VCaP (cell line): Measurements from ENCODE around the gene TMEM184B.

ENCODE experiments used
- H3K27ac ChIP-seq: fragments of 450-650 bp; 2 replicates; pipeline ENCODE4 v1.5.1; 2017
- TF ChIP-seq, protein P1 (sequence below): fragments of 450-650 bp; conservative IDR thresholded peaks from 2 replicates; pipeline ENCODE4 v1.5.1; 2017; ENCODE audit warnings: mild to moderate bottlenecking, moderate library complexity

TMEM184B gene

DNA sequence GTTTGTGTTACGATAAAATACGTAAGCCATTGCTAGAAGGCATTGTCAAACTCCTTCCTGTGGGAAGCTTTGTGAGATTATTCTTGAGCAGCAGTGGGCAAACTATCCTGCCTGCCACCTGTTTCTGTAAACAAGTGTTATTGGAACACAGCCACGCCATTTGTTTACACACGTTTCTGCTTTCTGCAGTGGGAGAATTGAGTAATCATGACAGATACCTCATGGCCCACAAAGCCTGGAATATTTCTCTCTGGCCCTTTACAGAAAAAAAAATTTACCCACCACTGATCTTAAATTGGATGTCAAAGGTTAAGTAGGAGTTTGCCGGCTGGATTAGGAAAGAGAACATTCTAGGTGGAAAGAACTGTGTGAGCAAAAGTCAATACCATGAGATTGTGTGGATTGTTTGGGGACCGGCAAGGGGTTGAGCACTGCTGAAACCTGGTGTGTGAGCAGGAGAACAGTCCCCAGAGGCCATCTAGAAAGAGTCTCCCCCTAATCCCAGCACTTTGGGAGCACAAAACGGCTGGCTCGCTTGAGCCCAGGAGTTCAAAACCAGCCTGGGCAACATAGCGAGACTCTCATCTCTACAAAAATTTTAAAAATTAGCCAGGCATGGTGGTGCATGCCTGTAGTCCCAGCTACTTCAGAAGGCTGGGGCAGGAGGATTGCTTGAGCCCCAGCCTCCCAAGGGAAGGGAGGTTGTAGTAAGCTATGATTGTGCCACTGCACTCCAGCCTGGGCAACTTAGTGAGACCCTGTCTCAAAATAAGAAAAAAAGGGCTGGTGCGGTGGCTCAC is 85.2 kb downstream of the TMEM184B start:
- TF ChIP-seq, protein P1, sequence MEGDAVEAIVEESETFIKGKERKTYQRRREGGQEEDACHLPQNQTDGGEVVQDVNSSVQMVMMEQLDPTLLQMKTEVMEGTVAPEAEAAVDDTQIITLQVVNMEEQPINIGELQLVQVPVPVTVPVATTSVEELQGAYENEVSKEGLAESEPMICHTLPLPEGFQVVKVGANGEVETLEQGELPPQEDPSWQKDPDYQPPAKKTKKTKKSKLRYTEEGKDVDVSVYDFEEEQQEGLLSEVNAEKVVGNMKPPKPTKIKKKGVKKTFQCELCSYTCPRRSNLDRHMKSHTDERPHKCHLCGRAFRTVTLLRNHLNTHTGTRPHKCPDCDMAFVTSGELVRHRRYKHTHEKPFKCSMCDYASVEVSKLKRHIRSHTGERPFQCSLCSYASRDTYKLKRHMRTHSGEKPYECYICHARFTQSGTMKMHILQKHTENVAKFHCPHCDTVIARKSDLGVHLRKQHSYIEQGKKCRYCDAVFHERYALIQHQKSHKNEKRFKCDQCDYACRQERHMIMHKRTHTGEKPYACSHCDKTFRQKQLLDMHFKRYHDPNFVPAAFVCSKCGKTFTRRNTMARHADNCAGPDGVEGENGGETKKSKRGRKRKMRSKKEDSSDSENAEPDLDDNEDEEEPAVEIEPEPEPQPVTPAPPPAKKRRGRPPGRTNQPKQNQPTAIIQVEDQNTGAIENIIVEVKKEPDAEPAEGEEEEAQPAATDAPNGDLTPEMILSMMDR, result no peak
- peak overlapping the region; percentile 99 for H3K27ac ChIP-seq

DNA sequence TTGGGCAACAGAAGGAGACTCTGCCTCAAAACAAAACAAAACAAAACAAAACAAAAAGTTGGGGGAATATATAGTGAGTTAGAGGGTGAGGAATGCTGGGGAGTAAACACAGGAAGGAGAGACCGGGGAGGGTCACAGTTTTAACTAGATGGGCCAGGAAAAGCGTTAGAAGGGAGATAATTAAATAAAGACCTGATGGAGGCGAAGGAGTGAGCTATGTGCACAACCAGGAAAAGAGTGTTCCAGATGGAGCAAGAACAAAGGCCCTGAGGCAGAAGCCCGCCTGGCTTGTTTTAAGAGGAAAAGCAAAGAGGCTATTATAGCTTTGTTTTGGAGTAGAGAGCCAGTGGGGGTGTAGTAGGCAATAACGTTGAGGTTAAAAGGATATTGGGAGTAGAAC is 86.4 kb downstream of the TMEM184B start:
- TF ChIP-seq, protein P1, result no peak
- H3K27ac ChIP-seq, result peak overlapping the region; percentile 99

DNA sequence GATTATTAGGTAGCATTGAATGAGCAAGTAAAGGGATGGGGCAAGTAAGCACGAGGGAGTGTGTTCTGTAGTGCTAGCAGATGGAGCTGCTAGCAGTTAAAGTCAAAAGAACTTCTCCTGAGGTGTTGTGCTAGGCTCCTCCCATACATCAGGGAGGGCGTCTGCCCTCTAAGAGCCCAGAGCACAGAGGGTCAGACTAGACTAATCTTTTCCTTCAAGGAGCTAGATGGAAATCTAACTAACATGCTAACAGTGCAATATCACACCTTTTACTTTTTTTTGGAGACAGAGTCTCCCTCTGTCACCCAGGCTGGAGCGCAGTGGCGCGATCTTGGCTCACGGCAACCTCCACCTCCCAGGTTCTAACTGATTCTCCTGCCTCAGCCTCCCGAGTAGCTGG is 88.0 kb downstream of the TMEM184B start:
- TF ChIP-seq, protein P1, result no peak
- H3K27ac ChIP-seq, result peak overlapping the region; percentile 99; the same call in 1 of the 2 replicates

DNA sequence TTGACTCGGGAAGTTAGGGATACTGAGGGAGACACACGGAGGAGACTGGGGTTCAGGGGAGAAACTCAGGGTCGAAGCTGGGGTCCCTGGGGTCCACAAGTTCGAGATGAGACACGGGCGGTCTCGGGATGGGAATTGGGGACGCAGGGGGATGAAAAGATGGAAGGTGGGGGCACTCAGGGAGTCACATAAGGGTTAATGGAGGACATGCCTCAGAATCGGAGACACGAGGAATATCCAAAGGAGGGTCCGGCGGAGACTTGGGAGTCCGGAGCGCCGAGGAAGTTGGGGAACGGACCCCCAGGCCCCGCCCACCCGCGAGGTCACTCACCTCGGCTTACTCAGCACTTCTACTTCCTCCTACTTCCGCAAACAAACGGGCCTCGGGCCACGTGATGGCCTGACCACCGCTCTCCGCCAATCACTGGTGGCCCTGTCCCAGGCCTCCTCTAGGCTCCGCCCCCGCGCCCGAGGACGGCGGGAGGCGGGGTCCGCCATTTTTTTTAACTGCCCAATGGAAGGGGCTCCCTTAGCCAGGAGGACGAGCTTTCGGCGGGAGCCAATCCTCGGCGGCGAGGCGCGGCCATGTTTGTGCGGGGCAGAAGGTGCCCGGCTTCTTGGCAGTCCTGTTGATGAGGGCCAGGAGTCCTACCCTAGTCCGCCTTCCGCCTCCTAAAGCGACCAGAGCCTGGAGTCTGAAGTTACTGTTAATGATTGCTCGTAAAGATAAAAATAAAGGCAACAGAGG is 91.2 kb downstream of the TMEM184B start, which contains the start of gene PLA2G6:
TSS of gene PLA2G6 (minus strand) at position 378 of the 748 bp plus-strand sequence. CDS start 12,404 bp downstream, outside the sequence.
- TF ChIP-seq, protein P1, result no peak

DNA sequence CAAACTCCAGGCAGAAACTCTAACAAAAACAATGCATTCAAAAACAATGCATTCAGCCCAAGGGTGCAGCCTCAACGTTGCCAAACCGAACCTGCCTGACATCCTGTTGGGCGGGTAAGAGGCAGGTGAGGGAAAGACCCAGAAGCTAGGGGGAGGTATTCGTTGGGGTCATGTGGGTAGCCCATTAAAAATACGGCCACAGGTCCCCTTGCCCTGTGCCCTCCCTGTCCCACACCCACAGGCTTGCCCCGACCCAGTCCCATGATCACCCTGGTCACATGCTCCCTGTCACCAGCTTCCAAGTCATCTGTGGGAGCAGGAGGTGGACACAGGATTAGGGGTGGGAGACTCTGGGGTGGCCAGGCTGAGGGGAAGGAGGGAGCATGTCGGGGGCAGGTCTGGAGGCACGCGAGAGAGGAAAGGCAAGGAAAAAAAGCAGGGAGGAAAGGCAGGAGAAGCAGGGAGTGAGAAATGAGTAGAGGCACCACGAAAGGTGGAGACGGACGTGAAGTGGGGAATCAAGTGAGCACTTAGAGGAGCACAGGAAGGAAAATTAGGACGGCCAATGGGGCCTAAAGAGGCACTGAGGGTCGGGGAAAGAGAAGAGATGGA is 91.9 kb downstream of the TMEM184B start:
- peak overlapping the region; percentile 99 for H3K27ac ChIP-seq
- TF ChIP-seq, protein P1, result no peak

More for the DNA sequence above, 91.2 kb downstream of the TMEM184B start, which contains the start of gene PLA2G6:
- peak within 1 kb of the TSS; percentile 99 for H3K27ac ChIP-seq

DNA sequence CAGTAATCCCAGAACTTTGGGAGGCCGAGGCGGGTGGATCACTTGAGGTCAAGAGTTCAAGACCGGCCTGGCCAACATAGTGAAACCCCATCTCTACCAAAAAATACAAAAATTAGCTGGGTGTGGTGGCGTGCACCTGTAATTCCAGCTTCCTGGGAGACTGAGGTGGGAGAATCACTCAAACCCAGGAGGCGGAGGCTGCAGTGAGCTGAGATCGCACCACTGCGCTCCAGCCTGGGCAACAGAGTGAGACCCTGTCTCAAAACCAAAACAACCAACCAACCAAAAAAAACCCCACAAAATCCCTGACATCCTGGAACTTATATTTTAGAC is 94.2 kb downstream of the TMEM184B start:
- H3K27ac ChIP-seq, result peak overlapping the region; percentile 99

DNA sequence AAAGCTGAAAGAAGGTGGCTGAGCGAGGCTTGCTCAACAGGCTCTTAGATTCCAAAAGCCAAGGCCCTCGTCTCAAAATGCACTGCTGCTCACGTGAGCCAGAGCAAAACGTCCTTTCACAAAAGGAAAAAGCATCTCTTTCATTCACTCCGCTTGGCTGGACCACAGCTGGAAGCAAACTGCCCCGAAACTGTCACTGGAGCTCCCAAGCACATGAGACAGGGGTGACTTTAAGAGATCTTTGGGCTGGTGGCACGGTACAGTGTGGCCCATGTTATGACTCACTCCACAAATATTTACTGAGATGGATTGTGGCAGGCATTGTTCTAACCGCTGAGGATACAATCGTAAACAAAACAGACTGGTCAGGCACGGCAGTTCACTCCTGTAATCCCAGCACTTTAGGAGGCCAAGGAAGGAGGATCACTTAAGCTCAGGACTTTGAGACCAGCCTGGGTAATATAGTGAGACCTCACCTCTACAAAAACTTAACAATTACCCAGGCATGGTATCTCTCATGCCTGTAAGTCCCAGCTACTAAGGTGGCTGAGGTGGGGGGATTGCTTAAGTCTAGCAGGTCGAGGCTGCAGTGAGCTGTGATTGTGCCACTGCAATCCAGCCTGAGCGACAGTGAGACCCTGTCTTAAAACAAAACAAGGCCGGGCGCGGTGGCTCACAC is 94.7 kb downstream of the TMEM184B start:
- TF ChIP-seq, protein P1, result no peak
- peak overlapping the region; percentile 99 for H3K27ac ChIP-seq

DNA sequence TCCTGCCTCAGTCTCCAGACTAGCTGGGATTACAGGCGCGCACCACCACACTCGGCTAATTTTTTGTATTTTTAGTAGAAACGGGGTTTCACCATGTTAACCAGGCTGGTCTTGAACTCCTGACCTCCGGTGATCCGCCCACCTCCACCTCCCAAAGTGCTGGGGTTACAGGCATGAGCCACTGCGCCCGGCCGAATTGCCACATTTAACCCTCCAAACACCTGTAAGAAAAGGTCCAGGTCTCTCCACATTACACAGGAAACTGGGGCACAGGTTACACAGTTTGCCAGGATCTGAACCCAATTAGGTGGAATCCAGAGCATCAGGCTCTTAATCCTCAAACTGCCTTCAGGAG is 95.3 kb downstream of the TMEM184B start:
- H3K27ac ChIP-seq, result peak overlapping the region; percentile 99
